ENCODE data around the gene DNTTIP2. TPM values are rescaled to one million over a fixed set of nuclear protein-coding genes. Genes with fewer than 3 reads are reported as not detected.

DNTTIP2 gene
- total RNA-seq, 8 experiments from 2014 or later: 40.8 to 73.8 (median 59.0) TPM

DNA sequence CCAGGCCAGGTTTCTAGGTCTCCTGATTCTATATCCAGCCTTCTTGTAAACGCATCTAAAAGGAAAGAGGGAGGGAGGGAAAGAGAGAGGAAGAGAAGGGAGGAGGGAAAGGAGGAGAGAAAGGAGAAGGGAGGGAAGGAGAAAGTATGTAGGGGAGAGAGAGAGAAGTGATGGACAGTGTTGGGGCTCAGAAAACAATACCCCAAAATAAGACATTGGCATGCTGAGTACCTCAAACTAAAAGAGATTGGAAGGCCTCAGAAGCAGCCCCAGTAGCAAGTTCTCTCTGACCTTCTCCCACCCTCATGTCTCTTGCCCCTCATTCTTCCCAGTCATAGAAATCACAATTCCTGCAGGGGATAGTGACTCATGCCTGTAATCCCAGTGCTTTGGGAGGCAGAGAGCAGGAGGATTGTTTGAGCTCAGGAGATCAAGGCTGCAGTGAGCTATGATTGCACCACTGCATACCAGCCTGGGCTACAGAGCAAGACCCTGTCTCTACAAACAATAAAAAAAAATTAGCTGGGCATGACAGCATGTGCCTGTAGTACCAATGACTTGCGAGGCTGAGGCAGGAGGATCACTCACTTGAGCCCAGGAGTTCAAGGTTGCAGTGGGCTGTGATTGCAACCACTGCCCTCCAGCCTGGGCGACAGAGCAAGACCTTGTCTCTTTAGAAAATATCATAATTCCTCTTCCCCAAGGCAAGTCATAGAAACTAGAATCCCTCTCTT, 51.2 kb downstream of the DNTTIP2 start:
- 40 to 91% (median 88%) methylated on average over 1 to 3 of the region's 3 CpGs for WGBS, 10 experiments
- no peak overlapping the region for H3K4me3 ChIP-seq
- peaks cover 0 to 12% of the 10 kb centered on the region in 2 donors for H3K4me1 ChIP-seq (replicated peaks in 1 of 2)
- in situ Hi-C loops (cut with MboI; ENCODE audit: low pct_unique_long_range_greater_than_20kb in 2 of 9, low sequenced_read_pairs in 9 of 9, unreplicated experiment in 9 of 9): loop anchor here in 5 of 9 experiments (25.0 kb wide), 2 partner anchors 90 to 390 kb away; partner anchors contain the start of gene FNBP1L (in 4 of the 5)
- ATAC-seq (replicated peaks in 6 of 8): peak in 1 of 8 experiments; percentile 60
- H3K27ac ChIP-seq: peak overlapping the region in 1 of 2 donors; percentile 12

DNA sequence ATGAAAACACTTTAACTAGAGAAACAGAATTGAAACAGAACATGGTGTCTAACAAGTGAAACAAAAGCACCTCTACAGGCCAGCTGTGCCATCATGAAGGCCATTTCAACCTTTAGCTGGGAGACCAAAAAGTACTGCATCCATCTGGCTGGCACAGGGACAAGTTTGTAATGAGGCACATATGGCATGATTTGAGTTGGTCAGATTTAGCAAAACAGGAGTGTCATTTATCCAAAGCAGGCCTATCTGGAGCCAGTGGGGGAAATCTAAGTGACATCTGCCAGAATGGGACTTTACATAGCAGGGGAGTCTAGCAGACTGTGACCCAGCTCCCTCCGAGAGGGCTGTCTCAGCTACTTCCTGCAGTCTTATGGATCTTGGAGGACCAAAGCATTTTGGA, 51.9 kb downstream of the DNTTIP2 start:
- H3K4me3 ChIP-seq: no peak overlapping the region
- no peak overlapping the region for H3K27ac ChIP-seq
- in situ Hi-C loops (cut with MboI; ENCODE audit: low pct_unique_long_range_greater_than_20kb in 2 of 9, low sequenced_read_pairs in 9 of 9, unreplicated experiment in 9 of 9): loop anchor here in 5 of 9 experiments (25.0 kb wide), 2 partner anchors 90 to 390 kb away; partner anchors contain the start of gene FNBP1L (in 4 of the 5)
- peaks cover 0 to 12% of the 10 kb centered on the region in 2 donors for H3K4me1 ChIP-seq (replicated peaks in 1 of 2)
- ATAC-seq (replicated peaks in 6 of 8): peak in 1 of 8 experiments; percentile 25
- WGBS, 10 experiments: 17 to 100% (median 50%) methylated on average over 1 of the region's 1 CpG; no CpG with 5 or more reads in 5 of the 10 experiments

DNA sequence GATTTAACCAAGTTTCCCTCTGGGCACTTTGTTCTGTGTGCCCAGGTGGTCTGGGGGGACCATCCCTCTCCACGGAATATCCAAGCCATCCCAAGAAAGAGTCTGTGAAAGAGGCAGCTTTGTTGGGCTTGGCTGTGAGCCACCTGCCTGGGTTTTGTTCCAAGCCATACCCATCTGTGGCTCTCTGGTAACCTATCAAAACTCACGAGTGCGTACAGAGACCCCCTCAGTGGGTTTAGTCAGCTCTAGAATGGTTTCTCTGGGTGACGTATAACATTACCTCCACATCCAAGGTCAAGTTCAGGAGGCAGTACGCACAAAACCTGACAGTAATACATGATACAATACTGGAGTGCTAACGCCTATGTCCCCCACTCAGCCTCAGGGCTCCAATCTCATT, 54.2 kb downstream of the DNTTIP2 start:
- no peak overlapping the region for H3K4me3 ChIP-seq
- peak in 2 of 8 experiments; percentile 44 to 88 for ATAC-seq (replicated peaks in 6 of 8)
- peaks cover 0 to 12% of the 10 kb centered on the region in 2 donors for H3K4me1 ChIP-seq (replicated peaks in 1 of 2)
- H3K27ac ChIP-seq: no peak overlapping the region
- in situ Hi-C loops (cut with MboI; ENCODE audit: low pct_unique_long_range_greater_than_20kb in 2 of 9, low sequenced_read_pairs in 9 of 9, unreplicated experiment in 9 of 9): loop anchor here in 7 of 9 experiments (25.0 kb wide), 4 partner anchors 88 to 513 kb away; partner anchors contain the start of gene FNBP1L (in 5 of the 7)
- WGBS, 10 experiments: 75 to 100% (median 90%) methylated on average over 2 to 6 of the region's 6 CpGs; no CpG with 5 or more reads in 5 of the 10 experiments

DNA sequence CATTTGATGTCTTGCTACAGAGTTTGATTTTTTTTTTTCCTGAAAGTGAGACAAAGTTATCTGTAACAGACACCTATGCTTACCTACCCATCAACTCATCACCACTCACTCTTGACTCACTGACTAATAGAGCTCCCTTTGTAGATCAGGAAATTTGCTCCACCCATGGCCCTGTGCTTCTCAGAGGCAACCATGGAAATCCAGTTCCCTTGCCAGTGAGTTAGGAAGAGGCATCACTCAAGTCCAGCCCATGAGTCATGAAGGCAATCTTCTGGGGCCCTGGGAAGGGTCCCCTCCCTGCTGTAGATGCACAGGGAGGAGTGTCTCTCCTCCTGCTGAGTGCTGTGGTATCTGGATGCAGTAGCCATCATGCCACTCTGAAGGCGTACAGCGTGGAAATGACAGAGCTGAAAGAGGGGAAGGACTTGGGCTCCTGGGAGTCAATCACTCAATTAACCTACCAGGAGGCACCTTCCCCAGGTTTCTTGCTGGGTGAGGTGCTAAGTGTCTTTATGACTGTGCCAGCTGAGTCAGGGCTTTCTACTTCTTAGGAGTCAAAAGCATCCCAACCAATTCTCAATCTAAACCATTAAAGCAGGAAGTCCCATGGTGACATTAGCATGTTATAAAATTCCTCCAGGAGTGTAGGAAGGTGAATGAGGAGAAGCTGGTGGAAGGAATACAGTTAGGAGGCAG, 56.1 kb downstream of the DNTTIP2 start:
- WGBS, 10 experiments: 37 to 100% methylated on average over 2 of the region's 2 CpGs; no CpG with 5 or more reads in 8 of the 10 experiments
- in situ Hi-C loops (cut with MboI; ENCODE audit: low pct_unique_long_range_greater_than_20kb in 2 of 9, low sequenced_read_pairs in 9 of 9, unreplicated experiment in 9 of 9): loop anchor here in 5 of 9 experiments (25.0 kb wide), 3 partner anchors 186 to 511 kb away; partner anchors contain the start of gene FNBP1L (in 1 of the 5)
- H3K27ac ChIP-seq: no peak overlapping the region
- no peak overlapping the region for H3K4me3 ChIP-seq
- peak in 3 of 8 experiments; percentile 19 to 93 (median 71) for ATAC-seq (replicated peaks in 6 of 8)
- peaks cover 0 to 4% of the 10 kb centered on the region in 2 donors for H3K4me1 ChIP-seq (replicated peaks in 1 of 2)

DNA sequence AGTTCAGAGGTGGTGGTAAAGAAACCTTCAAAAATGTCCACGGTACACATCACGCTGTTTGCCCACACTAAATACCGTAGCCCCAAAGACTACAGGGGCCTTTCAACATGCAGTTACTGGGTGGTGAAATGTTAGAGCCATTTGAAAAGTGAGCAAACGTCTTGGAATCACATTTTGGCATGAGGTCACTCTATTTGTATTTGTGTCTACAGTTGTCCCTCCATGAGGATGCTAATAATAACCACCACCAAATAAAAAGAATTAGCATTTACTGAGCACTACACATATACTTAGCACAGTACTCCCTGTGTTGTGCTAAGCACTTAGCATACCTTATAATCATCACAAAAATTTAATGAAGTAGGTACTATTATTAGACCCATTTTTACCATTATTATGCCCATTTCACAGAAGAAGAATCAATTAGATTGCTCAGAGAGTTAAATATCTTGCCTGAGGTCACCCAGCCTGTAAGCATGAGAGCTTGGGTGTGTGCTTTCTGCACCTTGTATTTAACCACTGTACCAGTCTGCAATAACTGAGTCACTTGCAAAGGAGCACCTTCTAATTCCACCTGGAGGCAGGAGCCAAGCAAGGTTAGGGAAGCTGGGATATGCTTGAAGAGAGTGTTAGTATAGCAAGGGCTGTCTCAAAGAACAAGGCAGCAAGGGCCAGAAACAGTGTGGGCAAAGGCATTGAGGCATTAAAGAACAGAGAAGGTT, 57.4 kb downstream of the DNTTIP2 start:
- in situ Hi-C loops (cut with MboI; ENCODE audit: low pct_unique_long_range_greater_than_20kb in 2 of 9, low sequenced_read_pairs in 9 of 9, unreplicated experiment in 9 of 9): loop anchor here in 5 of 9 experiments (25.0 kb wide), 3 partner anchors 184 to 509 kb away; partner anchors contain the start of gene FNBP1L (in 1 of the 5)
- ATAC-seq (replicated peaks in 6 of 8): peak in 1 of 8 experiments; percentile 56
- Histone ChIP-seq H3K4me1 (replicated peaks in 1 of 2) (no peaks in the 10 kb centered on the region), H3K27ac (no peak overlapping the region), H3K4me3 (no peak overlapping the region)
- 0 to 100% (median 67%) methylated on average over 1 to 4 of the region's 4 CpGs; no CpG with 5 or more reads in 2 of the 10 experiments for WGBS, 10 experiments

DNA sequence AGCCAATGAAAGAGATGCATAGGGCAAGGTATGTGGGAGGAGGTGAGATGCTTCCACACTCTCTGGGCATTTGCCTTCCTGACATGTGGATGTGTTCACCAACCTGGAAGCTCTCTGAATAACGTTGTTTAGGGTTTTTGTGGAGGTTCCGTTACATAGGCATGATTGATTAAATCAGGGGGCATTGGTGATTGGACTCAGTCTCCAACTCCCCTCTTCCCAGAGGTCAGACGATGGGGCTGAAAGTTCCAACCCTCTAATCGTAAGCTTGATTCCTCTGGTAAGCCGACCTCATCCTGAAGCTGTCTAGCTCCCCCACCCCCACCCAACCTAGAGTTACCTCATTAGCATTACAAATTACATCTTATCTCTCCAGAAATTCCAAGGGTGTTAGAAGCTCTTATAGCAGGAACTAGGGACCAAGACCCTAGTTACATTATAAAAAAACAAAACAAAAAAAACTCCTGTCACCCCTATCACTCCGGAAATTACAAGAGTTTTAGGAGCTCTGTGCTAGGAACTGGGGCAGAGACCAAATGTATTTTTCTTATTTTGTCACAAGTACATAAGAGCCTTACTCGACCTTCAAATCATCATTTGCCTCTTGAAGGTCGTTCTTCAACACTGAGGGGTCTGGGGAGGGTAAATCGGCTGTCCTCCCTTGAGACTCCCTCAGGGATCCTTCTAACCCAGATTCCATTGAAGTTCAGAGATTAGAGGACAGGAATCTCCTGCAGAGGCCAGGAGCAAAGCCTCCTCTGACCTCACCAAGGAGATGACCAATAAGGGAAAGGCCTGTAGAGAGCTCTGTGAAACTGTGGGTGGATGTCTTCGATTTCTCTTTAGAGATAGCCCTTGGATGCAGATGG, 58.2 kb downstream of the DNTTIP2 start:
- H3K4me1 ChIP-seq (replicated peaks in 1 of 2): no peaks in the 10 kb centered on the region
- no peak for ATAC-seq (replicated peaks in 6 of 8)
- in situ Hi-C loops (cut with MboI; ENCODE audit: low pct_unique_long_range_greater_than_20kb in 2 of 9, low sequenced_read_pairs in 9 of 9, unreplicated experiment in 9 of 9): loop anchor here in 5 of 9 experiments (25.0 kb wide), 3 partner anchors 183 to 508 kb away; partner anchors contain the start of gene FNBP1L (in 1 of the 5)
- WGBS, 10 experiments: 38 to 100% (median 70%) methylated on average over 1 to 10 of the region's 10 CpGs
- no peak overlapping the region for H3K27ac ChIP-seq
- no peak overlapping the region for H3K4me3 ChIP-seq

DNA sequence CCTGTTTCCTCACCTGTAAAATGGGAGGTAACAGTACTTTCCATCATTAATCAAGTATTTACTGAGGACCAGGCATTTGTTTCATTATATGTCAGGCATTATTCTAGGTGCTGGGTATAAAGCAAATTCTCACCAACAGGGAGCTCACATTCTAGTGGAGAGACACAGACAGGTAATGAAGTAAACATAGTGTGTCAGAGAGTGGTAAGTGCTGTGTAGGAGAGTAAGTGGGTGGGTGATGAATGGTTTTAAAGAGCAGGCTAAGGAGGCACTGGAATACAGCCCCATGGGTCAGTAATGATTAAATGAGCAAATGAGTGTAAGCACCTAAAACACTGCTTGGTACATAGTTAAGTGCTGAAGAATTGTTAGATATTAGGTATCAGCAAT, 60.4 kb downstream of the DNTTIP2 start:
- in situ Hi-C loops (cut with MboI; ENCODE audit: low pct_unique_long_range_greater_than_20kb in 2 of 9, low sequenced_read_pairs in 9 of 9, unreplicated experiment in 9 of 9): loop anchor here in 8 of 9 experiments (10.0 to 25.0 kb wide), 5 partner anchors 181 to 506 kb away; partner anchors contain the start of gene FNBP1L (in 1 of the 8)
- no peak overlapping the region for H3K27ac ChIP-seq
- no peak for ATAC-seq (replicated peaks in 6 of 8)
- no peak overlapping the region for H3K4me3 ChIP-seq
- peaks cover 13 to 16% of the 10 kb centered on the region in 2 donors for H3K4me1 ChIP-seq (replicated peaks in 1 of 2)

DNA sequence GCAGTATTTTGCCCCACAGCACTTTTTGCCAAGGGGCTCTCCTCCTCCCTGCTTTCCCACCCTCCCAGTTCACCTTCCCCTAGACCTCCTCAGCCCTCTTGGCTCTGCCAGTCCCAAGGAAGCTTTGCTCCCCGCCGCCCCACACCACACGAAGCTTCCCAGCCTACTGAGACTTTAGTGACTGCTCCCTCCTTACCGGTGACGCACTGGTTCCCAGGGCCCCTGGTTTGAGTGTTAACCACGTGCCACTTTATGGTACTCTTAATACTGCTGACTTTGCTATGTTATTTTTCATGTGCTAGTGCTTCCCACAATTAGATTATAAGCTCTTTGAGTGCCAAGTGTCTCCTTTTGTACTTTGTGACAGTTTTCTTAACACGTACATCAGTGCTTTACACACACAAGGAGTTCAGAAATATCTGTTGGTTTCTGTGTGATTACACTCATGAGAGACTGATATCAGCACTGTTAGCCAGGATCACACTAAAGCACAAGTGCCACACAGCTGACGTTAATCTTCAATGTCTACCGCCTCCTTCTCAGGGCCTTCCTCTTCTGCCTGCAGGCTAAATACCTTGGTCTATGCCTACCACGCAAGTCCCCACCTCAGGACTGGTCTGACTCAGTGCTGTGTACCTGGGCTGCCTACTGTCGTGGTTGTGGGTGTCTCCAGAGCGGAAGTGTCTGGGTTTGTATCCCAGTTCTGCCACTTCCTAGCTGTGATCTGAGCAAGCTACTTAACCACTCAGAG, 61.0 kb downstream of the DNTTIP2 start:
- no peak for ATAC-seq (replicated peaks in 6 of 8)
- H3K4me3 ChIP-seq: no peak overlapping the region
- in situ Hi-C loops (cut with MboI; ENCODE audit: low pct_unique_long_range_greater_than_20kb in 2 of 9, low sequenced_read_pairs in 9 of 9, unreplicated experiment in 9 of 9): loop anchor here in 8 of 9 experiments (10.0 to 25.0 kb wide), 5 partner anchors 181 to 506 kb away; partner anchors contain the start of gene FNBP1L (in 1 of the 8)
- WGBS, 10 experiments: 74 to 95% (median 86%) methylated on average over 1 to 9 of the region's 12 CpGs; no CpG with 5 or more reads in 1 of the 10 experiments
- peaks cover 13 to 16% of the 10 kb centered on the region in 2 donors for H3K4me1 ChIP-seq (replicated peaks in 1 of 2)
- no peak overlapping the region for H3K27ac ChIP-seq

DNA sequence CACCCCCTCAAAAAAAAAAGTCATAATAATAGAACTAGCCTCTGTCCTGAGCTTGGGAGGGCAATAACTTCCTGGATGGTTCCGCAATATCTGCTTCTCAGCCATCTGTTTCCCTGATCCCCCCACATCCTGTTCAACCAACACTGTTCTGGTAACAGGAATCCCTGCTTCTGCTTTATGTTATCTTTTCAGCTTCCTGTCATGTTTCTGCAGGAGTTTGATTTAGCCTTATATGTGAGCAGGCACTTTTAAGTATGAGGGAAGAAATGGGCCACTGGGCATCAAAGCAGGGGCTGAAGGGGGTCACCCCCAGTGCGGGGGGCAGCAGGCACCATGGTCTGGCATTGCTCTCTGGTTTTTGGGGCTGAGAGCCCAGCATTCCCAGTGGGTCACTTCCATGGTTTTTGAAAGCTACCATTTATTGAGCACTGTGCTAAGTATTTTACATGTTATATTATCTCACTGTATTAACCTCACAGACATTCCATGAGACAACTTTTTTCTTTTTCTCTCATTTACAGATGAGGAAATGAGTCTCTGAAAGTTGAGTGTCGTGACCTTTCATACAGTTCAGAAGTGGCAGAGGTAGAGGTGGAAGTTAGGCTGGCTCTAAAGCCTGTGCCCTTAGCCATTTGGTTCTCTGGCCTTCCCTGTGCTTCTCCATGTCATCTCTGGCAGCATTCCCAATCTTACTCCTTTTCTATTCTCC, 61.9 kb downstream of the DNTTIP2 start:
- ATAC-seq (replicated peaks in 6 of 8): no peak
- H3K4me3 ChIP-seq: no peak overlapping the region
- WGBS, 10 experiments: 0 to 100% (median 67%) methylated on average over 1 to 3 of the region's 3 CpGs; no CpG with 5 or more reads in 1 of the 10 experiments
- H3K27ac ChIP-seq: no peak overlapping the region
- peaks cover 13 to 16% of the 10 kb centered on the region in 2 donors for H3K4me1 ChIP-seq (replicated peaks in 1 of 2)
- in situ Hi-C loops (cut with MboI; ENCODE audit: low pct_unique_long_range_greater_than_20kb in 2 of 9, low sequenced_read_pairs in 9 of 9, unreplicated experiment in 9 of 9): loop anchor here in 8 of 9 experiments (10.0 to 25.0 kb wide), 5 partner anchors 180 to 505 kb away; partner anchors contain the start of gene FNBP1L (in 1 of the 8)
